ENCODE measurements around the gene MACROH2A2. TPM values are rescaled to one million over a fixed set of nuclear protein-coding genes. Genes with fewer than 3 reads are reported as not detected.

MACROH2A2 gene
- total and polyA plus RNA-seq, 2 of the 13 experiments (the other 11 are each of a cell fraction or from before 2014, with no cell fraction given): 9.8 to 43.1 TPM

- H3K79me2 ChIP-seq (ENCODE audit: insufficient read depth, low read length): peaks cover 10% of the 10 kb centered on the region
- ChIA-PET CTCF (ENCODE audit: low intra/inter-chr PET ratio, low total read pairs) (interaction anchor here (1.1 to 1.9 kb wide), 3 partner anchors 14 to 60 kb away, joined by 5 to 18 read pairs (median 5); partner anchors contain the start of gene AIFM2), POLR2A (interaction anchor here (0.6 to 4.3 kb wide), 30 partner anchors 8 to 260 kb away, joined by 3 to 109 read pairs (median 6); partner anchors contain the start of genes AIFM2, EIF4EBP2, PPA1 and SAR1A)
- no peaks in the 10 kb centered on the region for H3K9me3 ChIP-seq (ENCODE audit: low read length)
- intact Hi-C loops (cut with micrococcal nuclease; ENCODE audit: unreplicated experiment): loop anchor here (1.0 kb wide), 4 partner anchors 14 to 218 kb away; partner anchors contain the start of gene AIFM2
- no peak overlapping the region for H2AFZ ChIP-seq (ENCODE audit: low read length)
- H3K4me1 ChIP-seq (ENCODE audit: insufficient read depth, low read length): peaks cover 24% of the 10 kb centered on the region
- H3K27me3 ChIP-seq (ENCODE audit: control insufficient read depth in 1 of 2, insufficient read depth in 2 of 2, low read length in 2 of 2): no peaks in the 10 kb centered on the region
- in situ Hi-C loops (cut with HindIII; ENCODE audit: extremely low pct_ligation_motif_present, low pct_unique_long_range_greater_than_20kb): no loop called here
- H3K27ac ChIP-seq (ENCODE audit: extremely low read length, insufficient read depth, low read length): peak overlapping the region; percentile 81
- peak overlapping the region; percentile 82 for H3K9ac ChIP-seq (ENCODE audit: insufficient read depth, low read depth, low read length)
- H3K36me3 ChIP-seq (replicated peaks in 1 of 2; ENCODE audit: control insufficient read depth in 1 of 2, insufficient read depth in 2 of 2, low read length in 2 of 2): peaks cover under 1 to 21% of the 10 kb centered on the region in 2 experiments; a peak in 2 of 5 replicates
- peak overlapping the region; percentile 81 for H3K4me2 ChIP-seq (ENCODE audit: low read depth, low read length)
- ATAC-seq: peak; percentile 79
- no peak for FAIRE-seq
- peak; percentile 41 for DNase-seq (ENCODE audit: low spot score)
- WGBS (ENCODE audit: low lambda C conversion rate): no CpG with 5 or more reads among the region's 98 CpGs
- H3K4me3 ChIP-seq (replicated peaks in 1 of 3; ENCODE audit: insufficient read depth in 1 of 3, low read depth in 2 of 3, low read length in 3 of 3): peak overlapping the region; percentile 66 to 92 (median 77)
- H4K20me1 ChIP-seq (ENCODE audit: insufficient read depth, low read length): no peaks in the 10 kb centered on the region
- BruUV-seq (replicated peaks): TSS peak; percentile 29
- no peak for TF ChIP-seq POLR2AphosphoS2 (IDR thresholded peaks at IDR 0.05; ENCODE audit: low read depth, low read length)
- no peak for TF ChIP-seq ZNF704 (CRISPR knock-in tag; IDR thresholded peaks at IDR 0.05; ENCODE audit: borderline replicate concordance)
- peak; percentile 74; the same call in 1 of the 2 replicates for TF ChIP-seq MEIS2 (CRISPR knock-in tag; IDR thresholded peaks at IDR 0.05)
- TF ChIP-seq ZFX (CRISPR knock-in tag; IDR thresholded peaks at IDR 0.05; ENCODE audit: low read depth): peak; percentile 91
- TF ChIP-seq MLX (CRISPR knock-in tag; IDR thresholded peaks at IDR 0.05): no peak
- peak; percentile 15; the same call in 1 of the 2 replicates for TF ChIP-seq SOX5 (CRISPR knock-in tag; IDR thresholded peaks at IDR 0.05; ENCODE audit: borderline replicate concordance)
- TF ChIP-seq MXD3 (CRISPR knock-in tag; IDR thresholded peaks at IDR 0.05): peak; percentile 77
- TF ChIP-seq MZF1 (CRISPR knock-in tag; IDR thresholded peaks at IDR 0.05; ENCODE audit: borderline replicate concordance): no peak
- no peak for TF ChIP-seq TRIM24 (CRISPR knock-in tag; IDR thresholded peaks at IDR 0.05)
- TF ChIP-seq TCF7L2 (IDR thresholded peaks at IDR 0.05; ENCODE audit: low read depth, low read length): no peak
- TF ChIP-seq MTA1 (CRISPR knock-in tag; IDR thresholded peaks at IDR 0.05; ENCODE audit: borderline replicate concordance): peak; percentile 55; the same call in 1 of the 2 replicates
- TF ChIP-seq FOXK2 (IDR thresholded peaks at IDR 0.05): no peak
- no peak for TF ChIP-seq ZNF264 (CRISPR knock-in tag; IDR thresholded peaks at IDR 0.05)
- peak; percentile 56; the same call in 1 of the 2 replicates for TF ChIP-seq ZNF563 (CRISPR knock-in tag; IDR thresholded peaks at IDR 0.05)
- TF ChIP-seq ZNF674 (CRISPR knock-in tag; IDR thresholded peaks at IDR 0.05; ENCODE audit: low read depth): 0 out of 2 replicates have a peak, but pooled peaks have one; percentile 63
- TF ChIP-seq PRDM4 (CRISPR knock-in tag; IDR thresholded peaks at IDR 0.05; ENCODE audit: borderline replicate concordance): no peak
Measured at GRCh38 chr10:70145666-70146488, 93.2 kb downstream of the MACROH2A2 start.
